ENCODE measurements around the gene IL17RC. TPM values are rescaled to one million over a fixed set of nuclear protein-coding genes. Genes with fewer than 3 reads are reported as not detected.

The IL17RC gene
- total and polyA plus RNA-seq, 2 donors (not counting 3 experiments of a cell fraction or from before 2014, with no cell fraction given), result 18.7 to 19.9 TPM

- Histone ChIP-seq H3K4me3 (replicated peaks in 1 of 3; ENCODE audit: insufficient read depth in 1 of 3, low read depth in 1 of 3, low read length in 3 of 3) (no peak overlapping the region), H2AFZ (ENCODE audit: low read depth, low read length) (no peak overlapping the region), H3K9me1 (replicated peaks; ENCODE audit: control insufficient read depth, extremely low read depth, insufficient read depth, low read length) (no peaks in the 10 kb centered on the region), H3K4me1 (ENCODE audit: control insufficient read depth, extremely low read depth, insufficient read depth, low read length) (peaks cover 7% of the 10 kb centered on the region), H3K27ac (ENCODE audit: insufficient read depth, low read depth, low read length) (no peak overlapping the region), H3K36me3 (ENCODE audit: control insufficient read depth in 2 of 2, extremely low read depth in 1 of 2, insufficient read depth in 2 of 2, low read length in 2 of 2) (no peaks in the 10 kb centered on the region), H3K79me2 (ENCODE audit: control insufficient read depth, insufficient read depth, low read length) (no peaks in the 10 kb centered on the region), H3K9ac (replicated peaks; ENCODE audit: extremely low read depth, insufficient read depth, low read length) (no peak overlapping the region), H3K27me3 (ENCODE audit: control insufficient read depth in 2 of 2, insufficient read depth in 2 of 2, low read length in 2 of 2) (no peaks in the 10 kb centered on the region), H3K9me3 (replicated peaks; ENCODE audit: control insufficient read depth, insufficient read depth, low read length) (no peaks in the 10 kb centered on the region), H3K4me2 (ENCODE audit: insufficient read depth, low read length) (no peak overlapping the region), H4K20me1 (replicated peaks; ENCODE audit: control insufficient read depth, extremely low read depth, insufficient read depth, low read length) (no peaks in the 10 kb centered on the region)
- FAIRE-seq (no peak), DNase-seq (ENCODE audit: low read depth, low spot score) (no peak)
- dilution Hi-C loops (cut with MboI; ENCODE audit: extremely low pct_ligation_motif_present, low sequenced_read_pairs) (no loop called here), intact Hi-C loops (cut with micrococcal nuclease) (loop anchor here (5.0 kb wide), 1 partner anchor 373 kb away; the partner anchor contains the start of gene SEC13)
- ChIA-PET POLR2A (no interaction called here), CTCF (no interaction called here)
- BruUV-seq (replicated peaks), result no TSS peak
- no peak for TF ChIP-seq EZH2 (IDR thresholded peaks at IDR 0.05; ENCODE audit: borderline replicate concordance, low read depth, low read length, severe bottlenecking)
These were observed 32.2 kb downstream of the IL17RC start for GRCh38 chr3:9949115-9949514.

- CTCF ChIA-PET, result no interaction called here
- no peak overlapping the region for H3K4me2 ChIP-seq (ENCODE audit: insufficient read depth, low read length)
- H2AFZ ChIP-seq (ENCODE audit: low read depth, low read length), result no peak overlapping the region
- H3K36me3 ChIP-seq (ENCODE audit: control insufficient read depth in 2 of 2, extremely low read depth in 1 of 2, insufficient read depth in 2 of 2, low read length in 2 of 2), result no peaks in the 10 kb centered on the region
- DNase-seq (ENCODE audit: low read depth, low spot score) (no peak), FAIRE-seq (no peak)
- H4K20me1 ChIP-seq (replicated peaks; ENCODE audit: control insufficient read depth, extremely low read depth, insufficient read depth, low read length), result no peaks in the 10 kb centered on the region
- intact Hi-C loops (cut with micrococcal nuclease) (loop anchor here (5.0 kb wide), 1 partner anchor 373 kb away; the partner anchor contains the start of gene SEC13), dilution Hi-C loops (cut with MboI; ENCODE audit: extremely low pct_ligation_motif_present, low sequenced_read_pairs) (no loop called here)
- H3K79me2 ChIP-seq (ENCODE audit: control insufficient read depth, insufficient read depth, low read length), result no peaks in the 10 kb centered on the region
- peaks cover 7% of the 10 kb centered on the region for H3K4me1 ChIP-seq (ENCODE audit: control insufficient read depth, extremely low read depth, insufficient read depth, low read length)
- H3K4me3 ChIP-seq (replicated peaks in 1 of 3; ENCODE audit: insufficient read depth in 1 of 3, low read depth in 1 of 3, low read length in 3 of 3), result no peak overlapping the region
- H3K9me3 ChIP-seq (replicated peaks; ENCODE audit: control insufficient read depth, insufficient read depth, low read length), result no peaks in the 10 kb centered on the region
- no peaks in the 10 kb centered on the region for H3K27me3 ChIP-seq (ENCODE audit: control insufficient read depth in 2 of 2, insufficient read depth in 2 of 2, low read length in 2 of 2)
- no peak overlapping the region for H3K9ac ChIP-seq (replicated peaks; ENCODE audit: extremely low read depth, insufficient read depth, low read length)
- POLR2A ChIA-PET, result no interaction called here
- H3K9me1 ChIP-seq (replicated peaks; ENCODE audit: control insufficient read depth, extremely low read depth, insufficient read depth, low read length), result no peaks in the 10 kb centered on the region
- TF ChIP-seq EZH2 (IDR thresholded peaks at IDR 0.05; ENCODE audit: borderline replicate concordance, low read depth, low read length, severe bottlenecking) (no peak), GATA2 (IDR thresholded peaks at IDR 0.05; ENCODE audit: insufficient read depth, insufficient read length, low read depth, low read length) (no peak), POLR2A (IDR thresholded peaks at IDR 0.05; ENCODE audit: low read depth, low read length) (no peak), FOS (IDR thresholded peaks at IDR 0.05; ENCODE audit: borderline replicate concordance, insufficient read depth, low read length) (no peak), POLR2AphosphoS5 (IDR thresholded peaks at IDR 0.05; ENCODE audit: insufficient read depth, low read depth, low read length) (no peak), MYC (IDR thresholded peaks at IDR 0.05; ENCODE audit: low read depth, low read length) (no peak), JUN (IDR thresholded peaks at IDR 0.05; ENCODE audit: borderline replicate concordance, insufficient read depth, insufficient read length, low read depth) (no peak), CTCF (IDR thresholded peaks at IDR 0.05; ENCODE audit: extremely low read depth in 1 of 2, insufficient read depth in 1 of 2, low read depth in 1 of 2, low read length in 2 of 2) (no peak)
- TF ChIP-seq, protein P1, sequence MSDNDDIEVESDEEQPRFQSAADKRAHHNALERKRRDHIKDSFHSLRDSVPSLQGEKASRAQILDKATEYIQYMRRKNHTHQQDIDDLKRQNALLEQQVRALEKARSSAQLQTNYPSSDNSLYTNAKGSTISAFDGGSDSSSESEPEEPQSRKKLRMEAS (IDR thresholded peaks at IDR 0.05; ENCODE audit: insufficient read depth, insufficient read length), result no peak
- H3K27ac ChIP-seq (ENCODE audit: insufficient read depth, low read depth, low read length), result no peak overlapping the region
- BruUV-seq (replicated peaks), result no TSS peak
These were observed 32.7 kb downstream of the IL17RC start for GRCh38 chr3:9949626-9950025.

Measured in endothelial cell of umbilical vein (primary cell).